Measurements from ENCODE around the gene GSX1.

GSX1 gene

DNA sequence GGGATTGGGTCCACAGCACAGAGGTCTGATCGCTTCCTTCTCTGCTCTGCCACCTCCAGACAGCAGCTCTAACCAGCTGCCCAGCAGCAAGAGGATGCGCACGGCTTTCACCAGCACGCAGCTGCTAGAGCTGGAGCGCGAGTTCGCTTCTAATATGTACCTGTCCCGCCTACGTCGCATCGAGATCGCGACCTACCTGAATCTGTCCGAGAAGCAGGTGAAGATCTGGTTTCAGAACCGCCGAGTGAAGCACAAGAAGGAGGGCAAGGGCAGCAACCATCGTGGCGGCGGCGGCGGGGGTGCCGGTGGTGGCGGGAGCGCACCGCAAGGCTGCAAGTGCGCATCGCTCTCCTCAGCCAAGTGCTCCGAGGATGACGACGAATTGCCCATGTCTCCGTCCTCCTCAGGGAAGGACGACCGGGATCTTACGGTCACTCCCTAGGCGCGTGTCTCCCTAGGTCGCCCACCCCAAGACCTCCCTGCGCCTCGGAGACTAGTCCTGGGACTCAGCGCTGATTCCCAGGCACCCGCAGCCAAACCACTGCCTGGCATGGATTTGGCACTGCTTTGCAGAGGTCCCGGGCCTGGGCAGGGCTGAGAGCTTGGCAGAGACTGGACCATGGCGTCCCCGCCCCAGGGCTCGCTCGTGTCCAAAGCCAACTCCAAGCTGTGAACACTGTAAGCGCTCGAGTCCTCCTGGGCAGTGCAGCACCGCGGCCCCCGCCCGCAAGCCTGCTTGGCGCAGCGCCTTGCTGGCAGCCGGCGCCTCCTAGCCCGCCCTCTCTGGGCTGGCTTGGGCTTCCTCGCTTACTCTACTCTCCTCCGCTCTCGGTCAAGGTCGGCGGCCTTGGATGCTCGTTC, 1.5 kb downstream of the GSX1 start:
- H3K4me3 ChIP-seq (ENCODE audit: low read depth in 1 of 2, low read length in 2 of 2), result no peak overlapping the region
- no peaks in the 10 kb centered on the region for H3K36me3 ChIP-seq (ENCODE audit: control insufficient read depth in 1 of 2, insufficient read depth in 2 of 2, low read length in 2 of 2)
- H3K27me3 ChIP-seq (ENCODE audit: control insufficient read depth in 1 of 2, insufficient read depth in 2 of 2, low read length in 2 of 2), result peaks cover 89 to 97% of the 10 kb centered on the region in 2 donors
- H3K9me3 ChIP-seq (ENCODE audit: control insufficient read depth in 1 of 2, low read length in 2 of 2), result no peaks in the 10 kb centered on the region
- H3K27ac ChIP-seq (ENCODE audit: low read depth, low read length), result no peak overlapping the region
- peaks cover 12 to 15% of the 10 kb centered on the region in 2 donors for H3K4me1 ChIP-seq (ENCODE audit: control insufficient read depth in 1 of 2, insufficient read depth in 2 of 2, low read length in 2 of 2)
- no peak overlapping the region for H3K9ac ChIP-seq (ENCODE audit: low read depth in 1 of 2, low read length in 2 of 2)

- Histone ChIP-seq H3K27ac (ENCODE audit: low read depth, low read length) (no peak overlapping the region), H3K27me3 (ENCODE audit: control insufficient read depth in 1 of 2, insufficient read depth in 2 of 2, low read length in 2 of 2) (peaks cover 86 to 96% of the 10 kb centered on the region in 2 donors), H3K4me3 (ENCODE audit: low read depth in 1 of 2, low read length in 2 of 2) (no peak overlapping the region), H3K4me1 (ENCODE audit: control insufficient read depth in 1 of 2, insufficient read depth in 2 of 2, low read length in 2 of 2) (peaks cover 12 to 15% of the 10 kb centered on the region in 2 donors), H3K36me3 (ENCODE audit: control insufficient read depth in 1 of 2, insufficient read depth in 2 of 2, low read length in 2 of 2) (no peaks in the 10 kb centered on the region), H3K9me3 (ENCODE audit: control insufficient read depth in 1 of 2, low read length in 2 of 2) (no peaks in the 10 kb centered on the region), H3K9ac (ENCODE audit: low read depth in 1 of 2, low read length in 2 of 2) (no peak overlapping the region)
Observed at GRCh38 chr13:27794368-27794691, 2.0 kb downstream of the GSX1 start.

GRCh38 chr13:27794921-27795717, 2.8 kb downstream of the GSX1 start:
- peaks cover 89 to 95% of the 10 kb centered on the region in 2 donors for H3K27me3 ChIP-seq (ENCODE audit: control insufficient read depth in 1 of 2, insufficient read depth in 2 of 2, low read length in 2 of 2)
- no peaks in the 10 kb centered on the region for H3K9me3 ChIP-seq (ENCODE audit: control insufficient read depth in 1 of 2, low read length in 2 of 2)
- H3K27ac ChIP-seq (ENCODE audit: low read depth, low read length), result no peak overlapping the region
- H3K9ac ChIP-seq (ENCODE audit: low read depth in 1 of 2, low read length in 2 of 2), result no peak overlapping the region
- H3K4me1 ChIP-seq (ENCODE audit: control insufficient read depth in 1 of 2, insufficient read depth in 2 of 2, low read length in 2 of 2), result peaks cover 12 to 15% of the 10 kb centered on the region in 2 donors
- no peak overlapping the region for H3K4me3 ChIP-seq (ENCODE audit: low read depth in 1 of 2, low read length in 2 of 2)
- H3K36me3 ChIP-seq (ENCODE audit: control insufficient read depth in 1 of 2, insufficient read depth in 2 of 2, low read length in 2 of 2), result no peaks in the 10 kb centered on the region

GRCh38 chr13:27795718-27796019, 3.4 kb downstream of the GSX1 start:
- H3K27ac ChIP-seq (ENCODE audit: low read depth, low read length), result no peak overlapping the region
- H3K4me3 ChIP-seq (ENCODE audit: low read depth in 1 of 2, low read length in 2 of 2), result no peak overlapping the region
- H3K27me3 ChIP-seq (ENCODE audit: control insufficient read depth in 1 of 2, insufficient read depth in 2 of 2, low read length in 2 of 2), result peaks cover 87 to 95% of the 10 kb centered on the region in 2 donors
- no peaks in the 10 kb centered on the region for H3K36me3 ChIP-seq (ENCODE audit: control insufficient read depth in 1 of 2, insufficient read depth in 2 of 2, low read length in 2 of 2)
- no peak overlapping the region for H3K9ac ChIP-seq (ENCODE audit: low read depth in 1 of 2, low read length in 2 of 2)
- peaks cover 11 to 13% of the 10 kb centered on the region in 2 donors for H3K4me1 ChIP-seq (ENCODE audit: control insufficient read depth in 1 of 2, insufficient read depth in 2 of 2, low read length in 2 of 2)
- H3K9me3 ChIP-seq (ENCODE audit: control insufficient read depth in 1 of 2, low read length in 2 of 2), result no peaks in the 10 kb centered on the region

GRCh38 chr13:27796544-27797227, 4.4 kb downstream of the GSX1 start:
- H3K27me3 ChIP-seq (ENCODE audit: control insufficient read depth in 1 of 2, insufficient read depth in 2 of 2, low read length in 2 of 2), result peaks cover 77 to 91% of the 10 kb centered on the region in 2 donors
- no peak overlapping the region for H3K9ac ChIP-seq (ENCODE audit: low read depth in 1 of 2, low read length in 2 of 2)
- no peaks in the 10 kb centered on the region for H3K36me3 ChIP-seq (ENCODE audit: control insufficient read depth in 1 of 2, insufficient read depth in 2 of 2, low read length in 2 of 2)
- no peak overlapping the region for H3K4me3 ChIP-seq (ENCODE audit: low read depth in 1 of 2, low read length in 2 of 2)
- peaks cover under 1 to 7% of the 10 kb centered on the region in 2 donors for H3K4me1 ChIP-seq (ENCODE audit: control insufficient read depth in 1 of 2, insufficient read depth in 2 of 2, low read length in 2 of 2)
- no peaks in the 10 kb centered on the region for H3K9me3 ChIP-seq (ENCODE audit: control insufficient read depth in 1 of 2, low read length in 2 of 2)
- H3K27ac ChIP-seq (ENCODE audit: low read depth, low read length), result no peak overlapping the region

DNA sequence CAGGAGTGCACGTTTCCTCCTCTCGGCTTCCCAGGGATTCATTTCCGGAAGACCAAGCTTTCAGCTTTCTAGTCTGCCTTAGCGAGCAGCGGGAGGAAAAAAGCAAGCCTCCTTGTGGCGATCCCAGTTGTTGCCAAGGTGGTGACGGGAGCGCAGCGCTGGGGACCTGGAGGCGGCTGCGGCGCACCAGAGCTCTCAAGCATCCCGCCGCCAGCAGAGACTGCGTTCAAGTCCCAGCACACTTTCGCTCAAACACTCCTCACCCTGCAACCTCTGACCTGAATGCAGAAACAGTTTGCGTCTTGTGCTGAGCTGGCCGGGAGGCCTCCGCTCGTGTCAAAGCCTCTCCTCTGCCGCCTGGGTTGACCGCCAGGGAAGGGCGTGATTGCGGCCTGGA, 4.9 kb downstream of the GSX1 start:
- H3K27me3 ChIP-seq (ENCODE audit: control insufficient read depth in 1 of 2, insufficient read depth in 2 of 2, low read length in 2 of 2), result peaks cover 71 to 86% of the 10 kb centered on the region in 2 donors
- peaks cover 0 to 3% of the 10 kb centered on the region in 2 donors for H3K4me1 ChIP-seq (ENCODE audit: control insufficient read depth in 1 of 2, insufficient read depth in 2 of 2, low read length in 2 of 2)
- no peaks in the 10 kb centered on the region for H3K36me3 ChIP-seq (ENCODE audit: control insufficient read depth in 1 of 2, insufficient read depth in 2 of 2, low read length in 2 of 2)
- H3K4me3 ChIP-seq (ENCODE audit: low read depth in 1 of 2, low read length in 2 of 2), result no peak overlapping the region
- no peaks in the 10 kb centered on the region for H3K9me3 ChIP-seq (ENCODE audit: control insufficient read depth in 1 of 2, low read length in 2 of 2)
- H3K9ac ChIP-seq (ENCODE audit: low read depth in 1 of 2, low read length in 2 of 2), result no peak overlapping the region
- H3K27ac ChIP-seq (ENCODE audit: low read depth, low read length), result no peak overlapping the region

DNA sequence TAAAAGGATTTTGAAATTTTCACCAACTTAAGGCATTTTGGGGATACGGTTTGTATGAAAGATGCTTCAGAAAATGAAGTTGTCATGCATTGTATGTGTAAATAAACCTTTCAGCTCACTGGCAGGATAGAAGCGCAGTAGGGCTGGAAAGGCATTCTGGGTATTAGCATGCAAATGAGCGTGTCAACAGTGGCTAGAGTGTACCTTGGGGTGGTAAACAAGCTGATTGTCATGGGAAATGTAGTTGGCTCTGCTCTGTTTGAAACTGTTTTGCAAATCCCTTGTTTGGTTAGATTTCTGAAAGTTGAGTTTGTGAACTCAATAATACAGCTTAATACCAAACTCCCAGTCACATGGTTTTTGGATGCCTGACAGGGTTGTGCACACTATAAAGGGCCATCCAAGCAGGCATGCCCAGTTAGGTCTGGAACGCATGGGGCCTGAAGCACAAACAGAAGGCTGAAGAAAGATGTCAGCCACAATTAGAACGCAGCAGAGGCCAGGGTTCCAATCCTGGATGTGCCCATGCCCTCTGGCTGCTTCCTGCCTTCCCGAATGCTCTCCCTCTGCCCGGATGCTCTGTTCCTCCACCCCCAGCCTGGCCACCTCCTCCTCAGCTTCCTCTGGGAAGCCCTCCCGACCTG, 14.6 kb downstream of the GSX1 start:
- Histone ChIP-seq H3K27me3 (ENCODE audit: control insufficient read depth in 1 of 2, insufficient read depth in 2 of 2, low read length in 2 of 2) (peaks cover 27 to 36% of the 10 kb centered on the region in 2 donors), H3K9me3 (ENCODE audit: control insufficient read depth in 1 of 2, low read length in 2 of 2) (no peaks in the 10 kb centered on the region), H3K27ac (ENCODE audit: low read depth, low read length) (no peak overlapping the region), H3K4me3 (ENCODE audit: low read depth in 1 of 2, low read length in 2 of 2) (no peak overlapping the region), H3K4me1 (ENCODE audit: control insufficient read depth in 1 of 2, insufficient read depth in 2 of 2, low read length in 2 of 2) (no peaks in the 10 kb centered on the region), H3K36me3 (ENCODE audit: control insufficient read depth in 1 of 2, insufficient read depth in 2 of 2, low read length in 2 of 2) (no peaks in the 10 kb centered on the region), H3K9ac (ENCODE audit: low read depth in 1 of 2, low read length in 2 of 2) (no peak overlapping the region)

GRCh38 chr13:27808851-27809550, 16.7 kb downstream of the GSX1 start:
- Histone ChIP-seq H3K9me3 (ENCODE audit: control insufficient read depth in 1 of 2, low read length in 2 of 2) (no peaks in the 10 kb centered on the region), H3K27me3 (ENCODE audit: control insufficient read depth in 1 of 2, insufficient read depth in 2 of 2, low read length in 2 of 2) (peaks cover 35 to 36% of the 10 kb centered on the region in 2 donors), H3K4me3 (ENCODE audit: low read depth in 1 of 2, low read length in 2 of 2) (no peak overlapping the region), H3K9ac (ENCODE audit: low read depth in 1 of 2, low read length in 2 of 2) (no peak overlapping the region), H3K36me3 (ENCODE audit: control insufficient read depth in 1 of 2, insufficient read depth in 2 of 2, low read length in 2 of 2) (no peaks in the 10 kb centered on the region), H3K27ac (ENCODE audit: low read depth, low read length) (no peak overlapping the region), H3K4me1 (ENCODE audit: control insufficient read depth in 1 of 2, insufficient read depth in 2 of 2, low read length in 2 of 2) (no peaks in the 10 kb centered on the region)

DNA sequence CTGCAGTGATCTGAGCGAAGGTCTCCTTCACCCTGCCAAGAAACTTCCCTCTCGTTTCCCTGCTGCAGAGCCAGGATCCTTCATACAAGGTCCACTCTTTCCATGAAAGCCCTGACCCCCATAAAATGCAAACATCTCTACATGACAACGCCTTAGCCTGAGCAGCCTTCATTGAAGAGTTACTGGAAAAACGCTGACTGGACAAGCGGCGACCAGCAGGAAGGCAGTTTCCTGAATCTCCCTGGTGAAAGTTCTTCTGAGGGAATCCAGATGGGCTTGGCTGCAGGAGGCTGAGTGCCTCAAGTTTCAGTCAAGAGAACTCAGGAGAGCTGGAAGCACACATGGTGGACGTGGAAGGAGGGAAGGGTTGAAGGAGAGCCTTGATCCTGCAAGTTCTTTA, 17.7 kb downstream of the GSX1 start:
- H3K27me3 ChIP-seq (ENCODE audit: control insufficient read depth in 1 of 2, insufficient read depth in 2 of 2, low read length in 2 of 2), result peaks cover 31 to 34% of the 10 kb centered on the region in 2 donors
- no peak overlapping the region for H3K9ac ChIP-seq (ENCODE audit: low read depth in 1 of 2, low read length in 2 of 2)
- H3K4me1 ChIP-seq (ENCODE audit: control insufficient read depth in 1 of 2, insufficient read depth in 2 of 2, low read length in 2 of 2), result no peaks in the 10 kb centered on the region
- no peaks in the 10 kb centered on the region for H3K9me3 ChIP-seq (ENCODE audit: control insufficient read depth in 1 of 2, low read length in 2 of 2)
- no peak overlapping the region for H3K4me3 ChIP-seq (ENCODE audit: low read depth in 1 of 2, low read length in 2 of 2)
- H3K27ac ChIP-seq (ENCODE audit: low read depth, low read length), result no peak overlapping the region
- H3K36me3 ChIP-seq (ENCODE audit: control insufficient read depth in 1 of 2, insufficient read depth in 2 of 2, low read length in 2 of 2), result no peaks in the 10 kb centered on the region
